ENCODE measurements around the gene ALDH3B2.

Gene ALDH3B2

GRCh38 chr11:67616431-67617242 lies 57.8 kb downstream of the ALDH3B2 start:
- H3K79me2 ChIP-seq (ENCODE audit: control insufficient read depth, insufficient read depth, low read length, unreplicated experiment): no peaks in the 10 kb centered on the region
- H2AFZ ChIP-seq (ENCODE audit: low read length, unreplicated experiment): no peak overlapping the region
- H3K4me3 ChIP-seq (ENCODE audit: low read depth, low read length): no peak overlapping the region
- no peaks in the 10 kb centered on the region for H3K4me1 ChIP-seq (ENCODE audit: control insufficient read depth, insufficient read depth, low read length, unreplicated experiment)
- no peaks in the 10 kb centered on the region; the same call in 1 of the 2 replicates for H3K36me3 ChIP-seq (ENCODE audit: insufficient read depth, low read length)
- H3K27me3 ChIP-seq (ENCODE audit: insufficient read depth, low read length): peaks cover 23% of the 10 kb centered on the region; the same call in 1 of the 2 replicates
- no peak overlapping the region for H3K27ac ChIP-seq (ENCODE audit: low read depth, low read length)

GRCh38 chr11:67615728-67616430 lies 58.5 kb downstream of the ALDH3B2 start:
- no peak overlapping the region for H3K27ac ChIP-seq (ENCODE audit: low read depth, low read length)
- H3K4me3 ChIP-seq (ENCODE audit: low read depth, low read length): no peak overlapping the region
- no peaks in the 10 kb centered on the region for H3K79me2 ChIP-seq (ENCODE audit: control insufficient read depth, insufficient read depth, low read length, unreplicated experiment)
- no peaks in the 10 kb centered on the region for H3K4me1 ChIP-seq (ENCODE audit: control insufficient read depth, insufficient read depth, low read length, unreplicated experiment)
- H3K36me3 ChIP-seq (ENCODE audit: insufficient read depth, low read length): no peaks in the 10 kb centered on the region; the same call in 1 of the 2 replicates
- H3K27me3 ChIP-seq (ENCODE audit: insufficient read depth, low read length): peaks cover 23% of the 10 kb centered on the region; the same call in 1 of the 2 replicates
- no peak overlapping the region for H2AFZ ChIP-seq (ENCODE audit: low read length, unreplicated experiment)

- Histone ChIP-seq H3K4me1 (ENCODE audit: control insufficient read depth, insufficient read depth, low read length, unreplicated experiment) (no peaks in the 10 kb centered on the region), H3K27me3 (ENCODE audit: insufficient read depth, low read length) (peaks cover 23% of the 10 kb centered on the region; the same call in 1 of the 2 replicates), H3K27ac (ENCODE audit: low read depth, low read length) (no peak overlapping the region), H3K36me3 (ENCODE audit: insufficient read depth, low read length) (no peaks in the 10 kb centered on the region; the same call in 1 of the 2 replicates), H3K79me2 (ENCODE audit: control insufficient read depth, insufficient read depth, low read length, unreplicated experiment) (no peaks in the 10 kb centered on the region), H3K4me3 (ENCODE audit: low read depth, low read length) (no peak overlapping the region), H2AFZ (ENCODE audit: low read length, unreplicated experiment) (no peak overlapping the region)
Measured at GRCh38 chr11:67614730-67615714, 59.4 kb downstream of the ALDH3B2 start.

- H3K79me2 ChIP-seq (ENCODE audit: control insufficient read depth, insufficient read depth, low read length, unreplicated experiment): no peaks in the 10 kb centered on the region
- H3K4me3 ChIP-seq (ENCODE audit: low read depth, low read length): no peak overlapping the region
- peaks cover 23% of the 10 kb centered on the region; the same call in 1 of the 2 replicates for H3K27me3 ChIP-seq (ENCODE audit: insufficient read depth, low read length)
- H3K36me3 ChIP-seq (ENCODE audit: insufficient read depth, low read length): peaks cover 4% of the 10 kb centered on the region; the same call in 1 of the 2 replicates
- H3K4me1 ChIP-seq (ENCODE audit: control insufficient read depth, insufficient read depth, low read length, unreplicated experiment): no peaks in the 10 kb centered on the region
- no peak overlapping the region for H3K27ac ChIP-seq (ENCODE audit: low read depth, low read length)
- no peak overlapping the region for H2AFZ ChIP-seq (ENCODE audit: low read length, unreplicated experiment)
Measured at GRCh38 chr11:67613960-67614715, 60.3 kb downstream of the ALDH3B2 start.

- peaks cover 8% of the 10 kb centered on the region; the same call in 1 of the 2 replicates for H3K36me3 ChIP-seq (ENCODE audit: insufficient read depth, low read length)
- no peaks in the 10 kb centered on the region for H3K4me1 ChIP-seq (ENCODE audit: control insufficient read depth, insufficient read depth, low read length, unreplicated experiment)
- H3K79me2 ChIP-seq (ENCODE audit: control insufficient read depth, insufficient read depth, low read length, unreplicated experiment): no peaks in the 10 kb centered on the region
- no peak overlapping the region for H3K4me3 ChIP-seq (ENCODE audit: low read depth, low read length)
- H3K27me3 ChIP-seq (ENCODE audit: insufficient read depth, low read length): peaks cover 23% of the 10 kb centered on the region; the same call in 1 of the 2 replicates
- H3K27ac ChIP-seq (ENCODE audit: low read depth, low read length): no peak overlapping the region
- no peak overlapping the region for H2AFZ ChIP-seq (ENCODE audit: low read length, unreplicated experiment)
Measured at GRCh38 chr11:67613313-67613959, 61.0 kb downstream of the ALDH3B2 start.

- Histone ChIP-seq H3K27me3 (ENCODE audit: insufficient read depth, low read length) (peaks cover 19% of the 10 kb centered on the region; the same call in 1 of the 2 replicates), H2AFZ (ENCODE audit: low read length, unreplicated experiment) (no peak overlapping the region), H3K27ac (ENCODE audit: low read depth, low read length) (no peak overlapping the region), H3K36me3 (ENCODE audit: insufficient read depth, low read length) (peaks cover 8% of the 10 kb centered on the region; the same call in 1 of the 2 replicates), H3K79me2 (ENCODE audit: control insufficient read depth, insufficient read depth, low read length, unreplicated experiment) (peaks cover 6% of the 10 kb centered on the region), H3K4me3 (ENCODE audit: low read depth, low read length) (no peak overlapping the region), H3K4me1 (ENCODE audit: control insufficient read depth, insufficient read depth, low read length, unreplicated experiment) (peaks cover 5% of the 10 kb centered on the region)
Measured at GRCh38 chr11:67612751-67613150, 61.7 kb downstream of the ALDH3B2 start.
